Stimulated activated CD4-positive, alpha-beta T cell treated with anti-CD3 and anti-CD28 coated beads, Interleukin-1b, Interleukin-23, amount 100 ng/mL, for 4 hours (primary cell): Measurements from ENCODE around the gene MVB12B.

Source experiments
- DNase-seq, 2 donors: peaks; one replicate each; pipeline ENCODE4 v3.0.0-alpha.2; 2020; ENCODE audit warnings: low read depth in 2 of 2

Gene MVB12B

GRCh38 chr9:126517833-126518356 is 191.3 kb downstream of the MVB12B start:
- no peak for DNase-seq

- no peak for DNase-seq
Measured at GRCh38 chr9:126518763-126519162, 192.1 kb downstream of the MVB12B start.

GRCh38 chr9:126519660-126520420 is 193.2 kb downstream of the MVB12B start:
- no peak for DNase-seq

GRCh38 chr9:126520453-126520852 is 193.8 kb downstream of the MVB12B start:
- no peak for DNase-seq

- no peak for DNase-seq
Measured at GRCh38 chr9:126521089-126521488, 194.5 kb downstream of the MVB12B start.

GRCh38 chr9:126521551-126521950 is 194.9 kb downstream of the MVB12B start:
- no peak for DNase-seq

- no peak for DNase-seq
Measured at GRCh38 chr9:126521976-126522590, 195.5 kb downstream of the MVB12B start.

- no peak for DNase-seq
Measured at GRCh38 chr9:126522612-126523356, 196.2 kb downstream of the MVB12B start.

- no peak for DNase-seq
Measured at GRCh38 chr9:126523611-126524111, 197.0 kb downstream of the MVB12B start.

GRCh38 chr9:126524353-126525077 is 197.9 kb downstream of the MVB12B start:
- no peak for DNase-seq

- no peak for DNase-seq
Measured at GRCh38 chr9:126526218-126527108, 199.8 kb downstream of the MVB12B start.

GRCh38 chr9:126527109-126527825 is 200.6 kb downstream of the MVB12B start:
- no peak for DNase-seq

GRCh38 chr9:126528111-126528510 is 201.5 kb downstream of the MVB12B start:
- DNase-seq = no peak

GRCh38 chr9:126528915-126529314 is 202.3 kb downstream of the MVB12B start:
- no peak for DNase-seq

GRCh38 chr9:126531035-126531571 is 204.5 kb downstream of the MVB12B start:
- DNase-seq = no peak

- DNase-seq = no peak
Measured at GRCh38 chr9:126531591-126531990, 205.0 kb downstream of the MVB12B start.

GRCh38 chr9:126532019-126532462 is 205.4 kb downstream of the MVB12B start:
- no peak for DNase-seq

GRCh38 chr9:126532489-126532888 is 205.9 kb downstream of the MVB12B start:
- no peak for DNase-seq
